ENCODE measurements around the gene STX18.
"Not testable (repeated sequence)": the region's sequence is repeated elsewhere in the genome, so short reads cannot be mapped to it uniquely, and the experiment has no call there.

The STX18 gene

GRCh38 chr4:4541661-4542570 is at the start of gene STX18:
STX18 (minus strand) TSS chr4:4542048; CDS start chr4:4541964, 84 bp downstream.
- DNase-seq (ENCODE audit: low read depth, low spot score) = peak; percentile 52

- no peak for DNase-seq (ENCODE audit: low read depth, low spot score)
These were observed 49.2 kb upstream of the STX18 start for GRCh38 chr4:4591071-4591470.

DNA sequence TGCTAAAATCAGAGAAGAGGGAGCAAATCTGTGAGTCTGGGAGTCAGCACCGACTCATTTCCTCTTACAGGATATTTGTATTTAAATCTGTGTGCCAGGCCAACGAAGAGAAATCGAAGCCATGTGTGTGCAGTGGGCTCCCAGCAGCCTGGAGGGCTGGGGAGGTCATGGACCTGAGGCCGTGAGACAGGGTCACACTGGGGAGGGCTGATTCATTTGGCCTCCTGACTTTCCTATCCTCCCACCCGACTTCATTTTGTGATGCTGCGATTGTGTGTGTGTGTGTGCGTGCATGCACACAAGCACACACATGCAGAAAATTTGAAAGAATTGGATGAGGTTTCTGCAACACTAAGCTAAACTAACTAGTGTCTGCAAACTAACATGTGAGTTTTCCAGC is 48.7 kb upstream of the STX18 start:
- DNase-seq (ENCODE audit: low read depth, low spot score) = no peak

GRCh38 chr4:4585012-4585670 is 43.3 kb upstream of the STX18 start:
- no peak for DNase-seq (ENCODE audit: low read depth, low spot score)

DNA sequence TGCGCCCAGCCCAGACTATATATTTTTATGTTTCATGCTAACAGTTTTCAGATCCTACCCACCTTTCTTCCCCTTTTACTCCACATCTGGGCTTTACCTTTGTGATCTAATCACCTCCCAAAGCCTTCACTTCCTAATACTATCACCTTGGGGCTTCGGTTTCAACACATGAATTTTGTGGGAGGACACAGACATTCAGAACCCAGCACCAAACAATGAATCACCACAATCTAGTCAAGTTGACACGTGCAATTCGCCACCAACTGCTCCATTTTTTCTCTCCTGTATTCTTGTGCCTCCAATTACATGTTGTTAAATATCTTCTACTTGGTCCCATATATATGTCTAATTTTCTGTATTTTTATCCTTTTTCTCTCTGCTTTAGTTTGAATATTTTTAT is 41.8 kb upstream of the STX18 start:
- DNase-seq (ENCODE audit: low read depth, low spot score) = no peak

DNA sequence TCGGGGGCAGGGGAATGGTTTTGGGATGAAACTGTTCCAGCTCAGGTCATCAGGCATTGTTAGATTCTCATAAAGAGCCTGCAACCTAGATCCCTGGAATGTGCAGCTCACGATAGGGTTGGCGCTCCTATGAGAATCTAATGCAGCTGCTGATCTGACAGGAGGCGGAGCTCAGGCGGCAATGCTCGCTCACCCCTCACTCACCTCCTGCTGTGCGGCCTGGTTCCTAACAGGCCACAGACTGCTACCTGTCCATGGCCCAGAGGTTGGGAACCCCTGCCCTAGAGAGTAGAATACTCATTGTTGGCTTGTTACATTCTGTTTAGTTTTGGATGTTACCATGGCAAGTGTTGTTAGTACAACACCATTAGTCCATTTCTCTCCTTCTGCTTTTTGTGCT is 40.8 kb upstream of the STX18 start:
- DNase-seq (ENCODE audit: low read depth, low spot score) = no peak

DNA sequence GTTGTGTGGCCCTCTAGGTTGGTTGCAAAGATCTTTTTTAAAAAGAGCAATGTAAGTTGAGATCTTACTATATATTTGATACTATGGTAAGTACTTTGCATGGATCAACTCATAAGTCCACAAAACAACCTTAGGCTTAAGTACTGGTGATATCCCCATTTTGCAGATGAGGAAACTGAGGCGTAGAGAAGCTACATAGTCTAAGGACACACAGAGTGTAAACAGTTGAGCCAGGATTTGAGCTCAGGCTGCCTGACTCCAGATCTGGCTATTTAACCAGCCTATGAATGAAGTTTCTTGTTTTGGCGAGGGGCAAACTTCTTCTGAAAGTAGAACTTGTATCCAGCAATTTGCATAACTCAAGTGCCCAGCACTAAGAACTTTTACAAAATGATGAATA is 38.6 kb upstream of the STX18 start:
- no peak for DNase-seq (ENCODE audit: low read depth, low spot score)

GRCh38 chr4:4578981-4579380 is 37.1 kb upstream of the STX18 start:
- no peak for DNase-seq (ENCODE audit: low read depth, low spot score)

DNA sequence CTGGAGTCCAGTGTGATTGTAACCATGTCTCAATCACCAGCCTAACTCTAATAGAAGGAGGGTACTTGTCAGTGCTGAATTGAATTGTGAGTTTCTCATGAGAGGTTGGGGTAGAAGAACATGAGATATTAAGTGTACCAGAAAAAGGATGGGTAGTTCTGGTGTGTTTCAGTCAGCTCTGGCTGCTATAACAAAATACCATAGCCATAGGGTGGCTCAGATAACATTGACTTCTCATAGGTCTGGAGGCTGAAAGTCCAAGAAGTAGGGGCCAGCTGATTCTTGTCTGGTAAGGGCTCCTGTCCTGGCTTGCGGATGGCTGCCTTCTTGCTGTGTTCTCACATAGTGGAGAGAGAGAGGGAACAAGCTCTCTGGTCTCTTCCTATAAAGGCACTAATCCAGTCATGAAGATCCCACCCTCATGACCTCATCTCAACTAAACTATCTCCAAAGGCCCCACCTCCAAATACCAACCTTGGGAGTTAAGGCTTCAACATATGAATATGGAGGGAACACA is 35.6 kb upstream of the STX18 start:
- DNase-seq (ENCODE audit: low read depth, low spot score) = no peak

DNA sequence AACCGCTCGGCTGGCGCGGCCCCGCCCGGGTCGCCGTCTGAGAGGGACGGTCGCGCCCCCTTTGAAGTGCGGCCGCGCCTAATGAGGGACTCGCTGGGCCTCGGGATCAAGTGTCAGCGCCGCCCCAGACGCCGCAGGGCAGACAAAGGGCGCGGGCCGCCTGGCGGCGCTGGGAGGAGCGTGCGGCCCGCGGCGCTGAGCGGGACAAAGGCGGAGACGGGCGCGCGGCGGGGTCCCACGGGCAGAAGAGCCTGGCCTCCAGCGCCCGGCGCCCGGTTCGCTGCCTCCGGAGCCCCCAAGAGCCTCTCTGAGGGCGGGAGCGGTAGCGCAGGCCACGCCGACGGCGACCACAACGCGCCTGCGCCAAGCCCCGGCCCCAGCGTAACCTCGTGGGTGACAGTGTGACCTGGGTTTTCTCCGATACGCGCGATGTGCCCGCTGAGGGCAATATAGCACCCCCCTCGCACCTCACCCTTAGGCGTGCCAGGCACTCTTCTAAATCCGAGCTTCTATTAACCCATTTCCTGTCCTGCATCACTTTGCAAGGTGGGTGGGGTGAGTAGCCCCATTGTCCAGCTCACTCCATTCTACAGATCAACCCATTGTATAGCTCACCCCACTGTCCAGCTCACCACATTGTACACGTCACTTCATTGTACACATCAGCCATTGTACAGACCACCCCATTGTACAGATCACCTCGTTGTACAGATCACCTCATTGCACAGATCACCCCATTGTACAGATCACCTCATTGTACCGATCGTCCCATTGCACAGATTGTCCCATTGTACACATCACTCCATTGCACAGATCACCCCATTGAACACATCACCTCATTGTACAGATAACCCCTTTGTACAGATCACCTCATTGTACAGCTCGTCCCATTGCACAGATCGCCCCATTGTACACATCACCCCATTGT is 33.7 kb upstream of the STX18 start:
- DNase-seq (ENCODE audit: low read depth, low spot score) = peak; percentile 33

DNA sequence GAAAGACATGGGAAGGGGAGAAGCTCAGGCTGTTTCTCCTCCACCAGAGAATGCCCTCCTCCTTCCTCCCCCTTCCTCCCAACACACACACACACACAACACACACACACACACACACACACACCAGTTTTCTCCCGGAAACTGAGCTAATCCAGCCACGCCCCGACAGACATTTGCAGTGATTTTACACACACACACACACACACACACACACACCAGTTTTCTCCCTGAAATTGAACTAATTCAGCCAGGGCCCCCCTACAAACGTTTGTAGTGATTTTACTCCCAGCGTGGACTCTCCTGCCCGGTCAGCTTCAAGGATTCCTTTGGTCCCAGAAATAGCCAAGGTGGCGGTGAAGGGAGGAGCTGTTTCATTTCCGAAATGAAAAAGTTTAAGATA is 32.9 kb upstream of the STX18 start:
- DNase-seq (ENCODE audit: low read depth, low spot score) = no peak

GRCh38 chr4:4574052-4574451 is 32.2 kb upstream of the STX18 start:
- no peak for DNase-seq (ENCODE audit: low read depth, low spot score)

DNA sequence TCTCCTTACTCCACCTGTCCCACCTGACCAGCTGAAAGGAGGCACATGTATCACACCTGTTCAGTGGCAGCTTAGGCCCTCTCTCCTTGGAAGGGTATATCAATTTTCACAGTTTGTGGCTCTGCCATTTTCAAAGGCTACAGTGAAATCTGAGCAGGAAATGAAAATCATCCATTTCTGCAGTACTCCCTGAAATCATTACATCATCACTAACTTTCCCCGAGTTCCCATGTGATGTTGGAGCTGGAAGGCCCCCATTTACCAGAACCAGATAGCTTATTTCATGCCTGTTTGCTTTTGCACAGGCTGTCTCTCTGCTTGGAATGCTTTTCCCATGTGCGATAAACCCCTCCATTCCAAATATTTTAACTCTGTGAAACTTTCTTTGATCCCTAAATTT is 31.0 kb upstream of the STX18 start:
- no peak for DNase-seq (ENCODE audit: low read depth, low spot score)

- DNase-seq (ENCODE audit: low read depth, low spot score) = not testable (repeated sequence)
These were observed 28.0 kb upstream of the STX18 start for GRCh38 chr4:4569861-4570260.

- no peak for DNase-seq (ENCODE audit: low read depth, low spot score)
These were observed 27.1 kb upstream of the STX18 start for GRCh38 chr4:4568806-4569427.

DNA sequence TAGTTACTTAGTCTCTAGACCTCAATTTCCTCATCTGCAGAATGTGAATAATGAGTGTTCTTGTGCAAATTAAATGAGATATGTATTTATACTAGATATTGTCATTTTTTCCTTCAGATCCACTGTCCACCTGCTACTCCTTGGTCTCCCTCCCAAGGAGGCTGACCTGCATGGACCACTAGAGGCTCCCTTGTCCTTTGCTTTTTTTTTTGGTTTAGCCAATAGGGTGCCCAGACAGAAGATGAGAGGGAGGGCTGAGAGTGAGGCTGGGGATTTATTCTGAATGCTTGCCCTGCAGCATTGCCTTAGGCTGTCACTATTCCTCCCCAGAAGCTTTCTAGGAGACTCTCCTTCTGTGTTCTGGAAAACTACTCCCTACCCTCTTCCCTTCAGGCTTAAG is 24.5 kb upstream of the STX18 start:
- DNase-seq (ENCODE audit: low read depth, low spot score) = not testable (repeated sequence)

GRCh38 chr4:4564522-4564921 is 22.7 kb upstream of the STX18 start:
- no peak for DNase-seq (ENCODE audit: low read depth, low spot score)

DNA sequence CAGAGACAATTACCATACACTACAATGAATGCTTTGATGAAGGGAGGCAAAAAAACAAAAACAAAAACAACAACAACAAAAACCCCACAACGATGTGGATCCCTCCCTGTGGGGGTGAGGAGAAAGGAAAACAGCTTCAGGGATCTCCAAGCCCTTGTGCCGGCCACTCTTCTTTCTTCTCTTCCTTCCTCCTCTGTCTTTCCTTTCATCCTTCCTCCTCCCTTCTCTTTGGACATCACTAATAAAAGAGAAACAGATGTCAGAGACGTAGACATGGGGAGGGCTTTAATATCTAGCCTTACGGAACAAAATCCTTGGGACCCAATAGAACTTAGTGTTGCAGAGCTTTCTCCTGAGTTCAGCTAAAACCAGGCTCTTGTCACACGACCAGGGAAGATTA is 18.8 kb upstream of the STX18 start:
- no peak for DNase-seq (ENCODE audit: low read depth, low spot score)

DNA sequence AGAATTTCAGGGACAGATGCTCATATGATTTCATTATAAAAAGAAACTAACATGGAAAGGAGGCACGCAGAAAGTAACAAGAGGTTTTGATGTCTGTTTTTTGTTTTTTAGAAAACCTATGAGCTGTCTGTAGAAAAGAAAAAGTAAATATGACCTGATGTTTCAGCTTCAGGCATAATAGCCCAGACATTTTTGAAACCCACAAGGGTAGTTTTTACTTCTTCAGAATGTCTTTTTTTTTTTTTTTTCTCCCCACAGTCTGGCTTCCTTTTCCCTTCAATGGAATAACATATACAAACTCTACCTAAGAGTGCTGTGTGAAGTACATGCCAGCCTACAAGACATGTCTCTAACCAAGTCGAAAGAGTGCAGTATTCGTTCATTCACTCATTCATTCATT is 18.3 kb upstream of the STX18 start:
- no peak for DNase-seq (ENCODE audit: low read depth, low spot score)

DNA sequence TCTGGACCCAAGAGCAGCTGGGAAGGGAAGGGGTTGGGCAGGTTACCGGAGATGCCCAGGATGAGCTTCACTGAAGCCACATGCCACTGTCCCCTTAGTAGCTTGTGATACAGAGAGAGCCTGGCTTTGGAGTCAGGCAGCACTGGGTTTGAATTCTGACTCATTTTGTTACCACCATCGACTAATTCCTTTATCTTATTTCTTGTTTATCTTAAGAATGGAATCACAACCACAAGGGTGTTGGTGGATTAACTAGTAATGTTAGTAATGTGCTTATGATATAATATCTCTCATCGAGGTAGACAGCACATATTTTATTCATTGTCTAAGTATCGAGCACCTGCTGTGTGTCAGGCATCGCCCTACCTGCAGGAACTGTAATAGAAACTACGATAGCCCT is 17.7 kb upstream of the STX18 start:
- no peak for DNase-seq (ENCODE audit: low read depth, low spot score)

GRCh38 chr4:4558881-4559280 is 17.0 kb upstream of the STX18 start:
- no peak for DNase-seq (ENCODE audit: low read depth, low spot score)

Data from iPS DF 19.7 (cell line).